BJ (cell line): ENCODE data around the gene FAM168A. TPM values are rescaled to one million over a fixed set of nuclear protein-coding genes. Genes with fewer than 3 reads are reported as not detected.

Experiments used
- CTCF ChIA-PET: fragments of 350-600 bp; formaldehyde crosslinking; extraction: SDS; loops from one replicate; lab custom pipeline; 2021; ENCODE audit warnings: antibody characterized with exemption, inconsistent platforms; lab: Yijun Ruan, JAX
- POLR2A ChIA-PET: fragments of 300-600 bp; sonication (Branson Sonifier 250); formaldehyde crosslinking; extraction: SDS; loops from one replicate; lab custom pipeline; 2021; ENCODE audit warnings: antibody characterized with exemption; lab: Charles Lee
- DNase-seq: peaks from one replicate; pipeline ENCODE4 v3.0.0-alpha.2; 2011; ENCODE audit warnings: low read depth
- H3K27me3 ChIP-seq: 2 replicates; pipeline ENCODE4 v1.6.0; 2011; ENCODE audit warnings: low read length; ENCODE audit not compliant: control insufficient read depth, insufficient read depth
- H3K36me3 ChIP-seq: 2 replicates; pipeline ENCODE4 v1.5.1; 2011; ENCODE audit warnings: low read length; ENCODE audit not compliant: control insufficient read depth, insufficient read depth
- H3K4me3 ChIP-seq: 2 replicates; pipeline ENCODE4 v1.5.1; 2011; ENCODE audit warnings: low read depth, mild to moderate bottlenecking, control low read depth, low read length
- CTCF ChIP-seq: IDR thresholded peaks from 2 replicates; pipeline ENCODE4 v1.5.1; 2011; ENCODE audit warnings: low read depth, mild to moderate bottlenecking, control low read depth, inconsistent platforms, low read length, moderate library complexity; ENCODE audit not compliant: insufficient read depth
- polyA plus RNA-seq: library from polyadenylated mRNA; depleted of rRNA; stranded (reverse); fragments of >200 nt; gene quantifications from 2 replicates; pipeline ENCODE4 v1.2.3, GENCODE V29; 2011

Gene FAM168A
- polyA plus RNA-seq, 1 experiment, result 19.1 TPM

- POLR2A ChIA-PET, result no interaction called here
- CTCF ChIA-PET, result interaction anchor here (0.8 to 9.7 kb wide), 11 partner anchors 8 to 261 kb away, joined by 4 to 100 read pairs (median 4); partner anchors contain the start of gene RELT
- no peak for TF ChIP-seq CTCF
Observed at GRCh38 chr11:73401217-73401923, 196.5 kb downstream of the FAM168A start.

GRCh38 chr11:73400293-73400692, 197.6 kb downstream of the FAM168A start:
- H3K27me3 ChIP-seq, result no peaks in the 10 kb centered on the region
- CTCF ChIA-PET, result interaction anchor here (1.1 to 9.7 kb wide), 10 partner anchors 10 to 262 kb away, joined by 3 to 100 read pairs (median 5); partner anchors contain the start of gene RELT
- no peak for TF ChIP-seq CTCF
- POLR2A ChIA-PET, result no interaction called here
- no peak overlapping the region for H3K4me3 ChIP-seq
- H3K36me3 ChIP-seq, result peaks cover 3% of the 10 kb centered on the region
- no peak for DNase-seq

More at GRCh38 chr11:73401217-73401923, 196.5 kb downstream of the FAM168A start:
- DNase-seq, result no peak
- no peaks in the 10 kb centered on the region for H3K27me3 ChIP-seq
- H3K4me3 ChIP-seq, result no peak overlapping the region
- H3K36me3 ChIP-seq, result peaks cover 6% of the 10 kb centered on the region

- H3K27me3 ChIP-seq, result no peaks in the 10 kb centered on the region
- no peak for TF ChIP-seq CTCF
- POLR2A ChIA-PET, result no interaction called here
- CTCF ChIA-PET, result interaction anchor here (0.7 to 9.7 kb wide), 9 partner anchors 12 to 263 kb away, joined by 3 to 100 read pairs (median 4); partner anchors contain the start of gene RELT
- H3K36me3 ChIP-seq, result peaks cover 6% of the 10 kb centered on the region
- H3K4me3 ChIP-seq, result no peak overlapping the region
- DNase-seq, result no peak
Observed at GRCh38 chr11:73399636-73400035, 198.3 kb downstream of the FAM168A start.

- Histone ChIP-seq H3K4me3 (no peak overlapping the region), H3K27me3 (no peaks in the 10 kb centered on the region)
Observed at GRCh38 chr11:73399159-73399590, 198.7 kb downstream of the FAM168A start.

More at GRCh38 chr11:73399159-73399590, 198.7 kb downstream of the FAM168A start:
- ChIA-PET POLR2A (no interaction called here), CTCF (interaction anchor here (0.7 to 9.7 kb wide), 6 partner anchors 13 to 263 kb away, joined by 3 to 100 read pairs (median 5); partner anchors contain the start of gene RELT)
- no peak for TF ChIP-seq CTCF
- H3K36me3 ChIP-seq, result peaks cover 10% of the 10 kb centered on the region
- DNase-seq, result no peak
